Fibroblast of lung (primary cell): ENCODE results near the gene CHIT1. TPM values are rescaled to one million over a fixed set of nuclear protein-coding genes. Genes with fewer than 3 reads are reported as not detected.

Source experiments
- DNase-seq, 2 donors: peaks; one replicate each; pipeline versions ENCODE4 v3.0.0 to v3.0.0-alpha.2; 2010; ENCODE audit warnings: low read depth in 2 of 2
- H2AFZ ChIP-seq: 2 replicates; pipeline ENCODE4 v1.5.1; 2012; ENCODE audit warnings: low read length, control low read depth, inconsistent platforms
- H3K27ac ChIP-seq: 2 replicates; pipeline ENCODE4 v1.5.1; 2011; ENCODE audit warnings: low read length, control low read depth; ENCODE audit not compliant: insufficient read depth
- H3K27me3 ChIP-seq: 2 replicates; pipeline ENCODE4 v1.5.1; 2011; ENCODE audit warnings: mild to moderate bottlenecking, low read length; ENCODE audit not compliant: control insufficient read depth, insufficient read depth
- H3K36me3 ChIP-seq: 2 replicates; pipeline ENCODE4 v1.5.1; 2011; ENCODE audit warnings: low read length; ENCODE audit not compliant: control insufficient read depth, insufficient read depth
- H3K4me1 ChIP-seq: 2 replicates; pipeline ENCODE4 v1.5.1; 2011; ENCODE audit warnings: low read length; ENCODE audit not compliant: control insufficient read depth, insufficient read depth; ENCODE audit errors: extremely low read depth
- H3K4me2 ChIP-seq: 2 replicates; pipeline ENCODE4 v1.5.1; 2011; ENCODE audit warnings: low read length, control low read depth; ENCODE audit not compliant: insufficient read depth; ENCODE audit errors: extremely low read depth
- H3K4me3 ChIP-seq, 4 experiments: fragments of 200-600 bp in 1 of 4; sonication (generic) in 1 of 4; replicated peaks in 1 of 4; 2 replicates each; pipeline ENCODE4 v1.5.1; 2011 to 2016; ENCODE audit warnings: low read length in 4 of 4, low read depth in 3 of 4, mild to moderate bottlenecking in 3 of 4, control low read depth in 2 of 4, inconsistent platforms in 1 of 4, mixed read lengths in 1 of 4; ENCODE audit not compliant: insufficient read depth in 1 of 4; ENCODE audit errors: control extremely low read depth in 1 of 4
- H3K79me2 ChIP-seq: 2 replicates; pipeline ENCODE4 v1.5.1; 2012; ENCODE audit warnings: mild to moderate bottlenecking, low read length, inconsistent platforms; ENCODE audit not compliant: control insufficient read depth, insufficient read depth
- H3K9ac ChIP-seq: 2 replicates; pipeline ENCODE4 v1.5.1; 2011; ENCODE audit warnings: mild to moderate bottlenecking, low read length, control low read depth; ENCODE audit not compliant: insufficient read depth
- H3K9me3 ChIP-seq: 2 replicates; pipeline ENCODE4 v1.5.1; 2012; ENCODE audit warnings: low read depth, low read length; ENCODE audit not compliant: control insufficient read depth, insufficient read depth
- H4K20me1 ChIP-seq: 2 replicates; pipeline ENCODE4 v1.5.1; 2011; ENCODE audit warnings: low read length; ENCODE audit not compliant: control insufficient read depth, insufficient read depth; ENCODE audit errors: extremely low read depth
- CTCF ChIP-seq, 2 donors: IDR thresholded peaks in 1 of 2; conservative IDR thresholded peaks in 1 of 2; 1 replicate in 1 of 2; 2 replicates in 1 of 2; pipeline ENCODE4 v1.5.1; 2011 to 2012; ENCODE audit warnings: low read length in 2 of 2, control low read depth in 1 of 2, inconsistent platforms in 1 of 2, low read depth in 1 of 2, mild to moderate bottlenecking in 1 of 2
- EZH2 ChIP-seq: IDR thresholded peaks from 2 replicates; pipeline ENCODE4 v1.5.1; 2012; ENCODE audit warnings: low read length, control low read depth, mild to moderate bottlenecking; ENCODE audit errors: missing control alignments
- polyA plus RNA-seq, 2 donors: library from polyadenylated mRNA; depleted of rRNA in 1 of 2; stranded (reverse) in 1 of 2; unstranded in 1 of 2; fragments of >200 nt; gene quantifications; 2 replicates each; pipeline ENCODE4 v1.2.1, GENCODE V29; 2011 to 2012; ENCODE audit warnings: missing spikeins in 1 of 2
- total RNA-seq: library from RNA; depleted of rRNA; stranded (reverse); fragments of >200 nt; gene quantifications from 2 replicates; pipeline ENCODE4 v1.2.1, GENCODE V29; 2014

Gene CHIT1
- total and polyA plus RNA-seq, 2 donors (not counting 1 experiment from before 2014, with no cell fraction given): not detected

GRCh38 chr1:203177036-203177405 is 52.5 kb downstream of the CHIT1 start:
- Histone ChIP-seq H3K4me3 (no peak overlapping the region), H3K4me2 (no peak overlapping the region), H3K79me2 (no peaks in the 10 kb centered on the region), H4K20me1 (no peaks in the 10 kb centered on the region), H3K9me3 (no peaks in the 10 kb centered on the region), H3K9ac (no peak overlapping the region), H3K4me1 (peaks cover 25% of the 10 kb centered on the region), H3K27me3 (no peaks in the 10 kb centered on the region), H2AFZ (no peak overlapping the region), H3K36me3 (no peaks in the 10 kb centered on the region), H3K27ac (no peak overlapping the region)
- no peak for DNase-seq
- TF ChIP-seq EZH2: no peak
- TF ChIP-seq CTCF (conservative IDR thresholded peaks at IDR 0.05 in 1 of 2, IDR thresholded peaks at IDR 0.05 in 1 of 2; ENCODE audit: low read depth in 1 of 2, low read length in 2 of 2): no peak

- Histone ChIP-seq H2AFZ (no peak overlapping the region), H3K27me3 (no peaks in the 10 kb centered on the region), H3K4me2 (no peak overlapping the region), H3K4me3 (no peak overlapping the region), H3K9ac (no peak overlapping the region), H3K36me3 (no peaks in the 10 kb centered on the region), H3K9me3 (no peaks in the 10 kb centered on the region), H3K4me1 (peaks cover 25% of the 10 kb centered on the region), H4K20me1 (no peaks in the 10 kb centered on the region), H3K79me2 (no peaks in the 10 kb centered on the region), H3K27ac (no peak overlapping the region)
- no peak for TF ChIP-seq CTCF (conservative IDR thresholded peaks at IDR 0.05 in 1 of 2, IDR thresholded peaks at IDR 0.05 in 1 of 2; ENCODE audit: low read depth in 1 of 2, low read length in 2 of 2)
- no peak for TF ChIP-seq EZH2
- DNase-seq: peak in 1 of 2 donors; percentile 12
These were observed 53.0 kb downstream of the CHIT1 start for GRCh38 chr1:203176273-203177035.

- H3K4me1 ChIP-seq: peaks cover 25% of the 10 kb centered on the region
- no peaks in the 10 kb centered on the region for H4K20me1 ChIP-seq
- no peak overlapping the region for H3K9ac ChIP-seq
- no peaks in the 10 kb centered on the region for H3K27me3 ChIP-seq
- H3K79me2 ChIP-seq: no peaks in the 10 kb centered on the region
- H3K9me3 ChIP-seq: no peaks in the 10 kb centered on the region
- H3K4me2 ChIP-seq: no peak overlapping the region
- H2AFZ ChIP-seq: no peak overlapping the region
- H3K4me3 ChIP-seq: no peak overlapping the region
- DNase-seq: no peak
- H3K27ac ChIP-seq: no peak overlapping the region
- TF ChIP-seq CTCF (conservative IDR thresholded peaks at IDR 0.05 in 1 of 2, IDR thresholded peaks at IDR 0.05 in 1 of 2; ENCODE audit: low read depth in 1 of 2, low read length in 2 of 2) (no peak), EZH2 (no peak)
- no peaks in the 10 kb centered on the region for H3K36me3 ChIP-seq
These were observed 53.6 kb downstream of the CHIT1 start for GRCh38 chr1:203175827-203176241.
